NCI-H1417 (cell line): ENCODE data around the gene PLCD3.

ENCODE experiments used
- DNase-seq, 3 experiments: peaks; one replicate each; lab custom pipeline; 2025; lab: John Stamatoyannopoulos, UW

PLCD3 gene

DNA sequence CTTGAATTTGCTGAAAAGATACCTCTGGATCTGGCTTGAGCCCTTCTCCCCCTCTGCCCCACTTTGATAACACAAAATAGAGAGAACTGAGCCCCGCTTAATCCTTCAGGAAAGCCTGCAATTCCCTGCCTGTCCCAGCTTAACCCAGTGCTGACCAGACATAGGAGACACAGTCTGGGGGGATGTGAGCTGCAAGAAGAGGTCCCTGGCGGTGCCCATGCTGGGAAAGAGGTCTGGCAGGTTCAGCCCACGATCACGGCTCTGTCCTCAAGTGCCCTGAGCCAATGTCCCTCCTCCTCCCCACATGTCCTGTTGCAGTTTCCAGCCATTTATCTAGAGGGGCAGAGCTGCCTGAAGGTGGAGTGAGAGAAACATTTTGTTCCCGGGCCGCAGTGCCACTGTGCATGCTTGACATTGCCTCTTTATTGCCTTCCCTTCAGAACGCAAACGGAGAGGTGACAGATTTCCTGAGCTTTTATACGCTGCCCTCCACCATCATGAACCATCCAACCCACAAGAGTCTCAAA is 29.0 kb downstream of the PLCD3 start:
- no peak for DNase-seq

DNA sequence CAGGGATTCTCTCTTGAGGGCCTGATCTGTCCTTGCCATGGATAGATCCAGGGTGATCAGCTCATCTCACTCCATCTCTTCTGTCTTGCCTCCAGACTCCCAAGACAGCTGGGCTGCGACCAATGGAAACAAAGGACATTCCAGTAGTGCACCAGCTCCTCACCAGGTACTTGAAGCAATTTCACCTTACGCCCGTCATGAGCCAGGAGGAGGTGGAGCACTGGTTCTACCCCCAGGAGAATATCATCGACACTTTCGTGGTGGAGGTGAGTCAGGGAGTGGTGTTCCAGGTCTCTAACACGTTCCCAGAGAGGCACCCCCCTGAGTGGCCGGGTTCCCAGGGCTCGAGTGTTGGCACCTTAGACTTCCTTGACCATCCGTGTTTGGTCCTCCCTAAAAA is 29.5 kb downstream of the PLCD3 start:
- no peak for DNase-seq

DNA sequence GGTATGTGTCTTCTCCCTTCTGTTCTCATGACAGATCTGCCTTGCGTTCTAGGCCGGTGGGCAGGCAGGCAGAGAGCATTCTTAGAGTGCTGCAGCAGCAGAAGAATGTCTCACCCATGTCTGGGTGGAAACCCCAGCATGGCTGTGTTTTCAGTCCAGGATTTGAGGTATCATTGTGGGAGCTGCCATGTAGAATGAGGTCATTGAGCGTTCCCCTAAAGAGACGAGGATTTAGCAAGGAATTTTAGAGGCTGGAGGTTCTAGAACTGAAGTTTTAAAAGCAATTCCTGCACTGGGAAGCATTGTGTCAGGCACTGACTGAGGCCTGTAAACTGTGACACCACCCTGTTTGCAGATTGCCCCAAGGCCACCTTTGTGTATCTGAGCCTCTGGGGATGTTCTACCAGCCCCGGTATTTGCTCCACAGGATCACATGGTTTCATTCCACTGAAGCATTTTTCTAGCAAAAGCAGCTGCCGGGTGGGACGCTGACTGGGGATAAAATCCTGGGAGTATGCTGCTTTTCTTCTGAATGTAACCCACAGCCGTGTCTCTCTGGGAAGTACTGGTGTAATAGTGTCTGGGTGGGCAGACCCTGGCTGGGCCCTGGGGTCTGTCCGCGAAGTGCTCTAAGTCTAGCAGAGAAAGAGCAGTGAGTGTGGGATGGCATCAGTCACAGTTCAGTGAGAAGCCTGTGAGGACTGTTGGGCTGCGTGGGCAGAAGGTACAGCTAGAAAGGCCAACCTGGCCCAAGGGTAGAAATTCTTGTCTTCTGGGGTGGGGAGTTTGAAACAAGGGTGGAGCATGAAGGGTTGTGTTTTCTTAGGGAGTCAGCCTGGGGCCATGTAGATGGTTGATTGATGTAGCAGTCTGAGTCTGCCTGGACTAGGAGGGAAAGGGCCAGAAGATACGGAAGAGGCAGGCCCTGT is 30.2 kb downstream of the PLCD3 start:
- no peak for DNase-seq

DNA sequence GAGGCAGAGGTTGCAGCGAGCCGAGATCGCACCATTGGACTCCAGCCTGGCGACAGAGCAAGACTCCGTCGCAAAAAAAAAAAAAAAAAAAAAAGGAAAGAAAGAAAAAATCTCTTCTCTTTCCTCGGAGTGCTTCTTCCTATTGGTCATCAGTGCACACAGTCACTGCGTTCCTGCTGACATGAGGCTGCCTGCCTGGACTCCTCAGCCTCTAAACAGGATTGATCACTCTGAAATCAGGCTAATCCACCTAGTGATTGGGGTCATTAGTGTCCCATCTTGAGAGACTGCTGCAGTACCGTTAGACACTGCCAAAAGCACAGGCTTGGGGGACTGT is 30.8 kb downstream of the PLCD3 start:
- no peak for DNase-seq

GRCh38 chr17:45098869-45099616 is 33.3 kb downstream of the PLCD3 start:
- DNase-seq, result peak; percentile 66 to 84 (median 68)

- DNase-seq, result no peak
Observed at GRCh38 chr17:45098081-45098868, 34.0 kb downstream of the PLCD3 start.

- DNase-seq, result no peak
Observed at GRCh38 chr17:45096926-45097325, 35.4 kb downstream of the PLCD3 start.

GRCh38 chr17:45096141-45096540 is 36.2 kb downstream of the PLCD3 start:
- peak in 1 of 3 experiments; percentile 17 for DNase-seq

DNA sequence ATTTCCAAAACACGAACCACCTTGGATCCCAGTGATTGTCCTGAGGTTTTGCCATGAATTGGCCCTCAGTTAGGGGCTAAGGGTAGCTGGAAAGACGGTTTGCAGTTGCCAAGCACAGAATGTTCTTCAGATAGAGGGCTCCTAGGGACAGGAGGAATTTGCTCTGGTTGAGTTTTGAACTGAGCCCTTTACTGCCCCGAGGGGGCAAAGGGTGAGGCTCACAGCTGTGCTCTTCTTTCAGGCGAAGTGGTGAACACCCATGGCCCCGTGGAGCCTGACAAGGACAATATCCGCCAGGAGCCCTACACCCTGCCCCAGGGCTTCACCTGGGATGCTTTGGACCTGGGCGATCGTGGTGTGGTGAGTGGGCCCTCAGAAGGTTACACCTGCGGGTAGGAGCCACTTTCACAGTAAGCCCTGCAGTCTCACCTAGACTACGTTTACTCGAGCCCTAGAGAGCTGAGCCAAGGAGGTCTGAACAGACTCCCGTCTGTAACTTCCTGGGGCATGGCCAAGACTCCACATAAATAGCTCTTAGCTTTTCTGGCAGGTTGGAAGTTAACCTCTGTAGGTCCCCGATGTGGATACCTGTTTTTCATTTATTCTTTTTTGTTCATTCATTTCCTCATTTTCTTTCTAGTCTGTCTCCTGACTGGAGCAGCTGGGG is 38.7 kb downstream of the PLCD3 start:
- DNase-seq, result no peak

GRCh38 chr17:45092911-45093430 is 39.3 kb downstream of the PLCD3 start:
- no peak for DNase-seq

- DNase-seq, result no peak
Observed at GRCh38 chr17:45091778-45092425, 40.4 kb downstream of the PLCD3 start.

DNA sequence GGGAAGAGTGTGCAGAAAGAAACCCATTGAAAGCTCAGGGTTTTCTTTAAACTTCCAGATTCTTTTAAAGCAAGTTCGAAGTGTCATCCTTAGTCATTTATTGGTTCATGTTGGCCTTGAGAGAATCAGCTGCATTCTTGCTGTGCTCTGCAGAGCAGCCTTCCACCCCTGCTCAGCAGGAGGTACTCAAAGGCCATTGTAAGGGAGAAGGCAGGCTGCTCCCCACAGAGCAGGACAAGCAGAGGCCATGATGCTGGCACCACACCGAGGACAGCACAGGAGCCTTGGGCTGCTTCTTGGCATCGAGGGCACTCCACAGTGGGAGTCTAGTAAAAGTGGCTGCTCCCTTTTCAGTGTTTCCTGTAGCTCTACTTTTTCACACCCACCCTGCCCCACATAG is 41.6 kb downstream of the PLCD3 start:
- no peak for DNase-seq

GRCh38 chr17:45088741-45089140 is 43.6 kb downstream of the PLCD3 start:
- DNase-seq, result no peak

GRCh38 chr17:45087978-45088377 is 44.3 kb downstream of the PLCD3 start:
- DNase-seq, result no peak

DNA sequence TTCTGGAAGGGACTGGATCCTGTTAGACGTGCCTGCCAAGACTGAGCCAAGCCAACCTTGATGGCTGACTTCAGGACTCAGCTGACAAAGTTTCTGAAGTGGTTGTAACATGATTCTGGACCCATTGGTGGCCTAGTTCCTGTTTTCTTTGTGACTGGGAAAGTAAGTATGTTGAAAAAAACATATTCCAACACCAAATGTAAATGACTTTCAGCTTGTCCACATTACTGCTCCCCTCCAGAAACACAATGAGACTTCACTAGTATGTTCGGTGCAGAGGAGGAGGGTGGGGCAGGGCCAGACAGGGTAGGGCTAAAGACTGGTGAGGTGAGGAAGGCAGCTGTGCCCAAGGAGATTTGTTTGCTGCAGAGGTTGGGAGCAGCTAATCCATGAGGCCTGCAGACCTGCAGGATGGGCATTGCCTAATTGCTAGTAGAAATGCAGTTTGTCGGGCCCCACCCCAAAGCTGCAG is 44.8 kb downstream of the PLCD3 start:
- DNase-seq, result no peak

GRCh38 chr17:45086865-45087503 is 45.3 kb downstream of the PLCD3 start:
- DNase-seq, result no peak

- DNase-seq, result no peak
Observed at GRCh38 chr17:45086391-45086790, 45.9 kb downstream of the PLCD3 start.

GRCh38 chr17:45081047-45081703 is 51.1 kb downstream of the PLCD3 start:
- DNase-seq, result no peak

DNA sequence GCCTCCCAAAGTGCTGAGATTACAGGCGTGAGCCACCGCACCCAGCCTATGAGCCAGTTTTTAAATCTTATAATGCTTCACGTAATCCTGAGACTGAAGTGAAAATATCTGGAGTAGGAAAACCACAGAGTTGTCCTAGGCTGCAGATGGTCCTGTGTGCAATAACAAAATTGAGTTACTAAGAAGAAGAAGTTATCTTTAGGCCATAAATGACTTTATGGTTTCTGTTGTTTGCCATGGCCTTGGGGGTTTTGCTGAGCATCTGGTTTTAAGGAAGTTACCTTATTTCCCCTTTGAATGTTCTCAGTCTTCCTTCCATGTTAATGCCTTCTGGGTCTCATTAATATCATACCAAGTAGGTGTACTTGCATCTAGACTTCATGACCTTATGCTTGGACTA is 54.7 kb downstream of the PLCD3 start:
- DNase-seq, result no peak
